Measurements from ENCODE around the gene NPHP4.
A peak's percentile ranks its signal among the peaks of the same experiment; 100 is the strongest.
"Not testable (repeated sequence)": the region's sequence is repeated elsewhere in the genome, so short reads cannot be mapped to it uniquely, and the experiment has no call there.

NPHP4 gene

GRCh38 chr1:5928714-5929400 is 63.4 kb downstream of the NPHP4 start:
- no peak for DNase-seq

GRCh38 chr1:5927506-5928370 is 64.5 kb downstream of the NPHP4 start:
- no peak for DNase-seq

GRCh38 chr1:5926686-5927435 is 65.4 kb downstream of the NPHP4 start:
- no peak for DNase-seq

GRCh38 chr1:5922700-5923330 is 69.4 kb downstream of the NPHP4 start:
- not testable (repeated sequence) for DNase-seq

DNA sequence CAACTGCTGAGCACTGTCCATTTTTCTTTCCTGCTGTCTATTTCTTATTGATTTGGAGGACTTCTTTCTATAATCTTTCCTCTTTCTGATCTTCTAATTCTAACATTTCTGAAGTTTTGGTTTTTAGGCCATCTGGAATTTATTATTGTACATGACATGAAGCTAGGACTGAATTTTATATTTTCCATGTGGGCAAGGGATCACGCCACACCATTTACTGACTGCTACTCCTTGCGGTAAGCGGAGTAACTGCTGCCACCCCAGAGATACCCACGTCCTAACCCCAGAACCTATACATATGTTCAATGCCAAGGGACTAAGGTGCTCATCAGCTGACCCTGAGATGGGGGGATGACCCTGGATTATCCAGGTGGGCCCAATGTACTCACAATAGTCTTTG is 70.6 kb downstream of the NPHP4 start:
- DNase-seq: no peak

GRCh38 chr1:5921129-5921528 is 71.1 kb downstream of the NPHP4 start:
- DNase-seq: no peak

DNA sequence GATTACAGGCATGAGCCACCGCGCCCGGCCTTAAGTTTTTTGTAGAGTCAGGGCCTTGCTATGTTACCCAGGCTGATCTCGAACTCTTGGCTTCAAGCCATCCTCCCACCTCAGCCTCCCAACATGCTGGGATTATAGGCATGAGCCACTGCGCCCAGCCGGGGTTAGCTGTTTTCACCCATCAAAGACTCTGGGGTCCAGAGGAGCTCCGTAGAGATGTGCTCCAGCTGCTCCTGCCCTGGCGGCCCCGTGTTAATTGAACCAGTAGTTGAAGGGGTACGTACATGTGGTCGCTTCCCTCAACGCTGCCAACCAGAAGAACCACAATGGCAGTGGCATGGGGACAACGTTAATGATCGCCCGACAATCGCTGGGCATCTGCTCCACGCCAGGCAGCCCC is 72.0 kb downstream of the NPHP4 start:
- DNase-seq: no peak

- no peak for DNase-seq
Measured at GRCh38 chr1:5918275-5918649, 74.0 kb downstream of the NPHP4 start.

GRCh38 chr1:5917591-5918274 is 74.5 kb downstream of the NPHP4 start:
- DNase-seq: no peak

GRCh38 chr1:5917281-5917590 is 75.0 kb downstream of the NPHP4 start:
- DNase-seq: no peak

DNA sequence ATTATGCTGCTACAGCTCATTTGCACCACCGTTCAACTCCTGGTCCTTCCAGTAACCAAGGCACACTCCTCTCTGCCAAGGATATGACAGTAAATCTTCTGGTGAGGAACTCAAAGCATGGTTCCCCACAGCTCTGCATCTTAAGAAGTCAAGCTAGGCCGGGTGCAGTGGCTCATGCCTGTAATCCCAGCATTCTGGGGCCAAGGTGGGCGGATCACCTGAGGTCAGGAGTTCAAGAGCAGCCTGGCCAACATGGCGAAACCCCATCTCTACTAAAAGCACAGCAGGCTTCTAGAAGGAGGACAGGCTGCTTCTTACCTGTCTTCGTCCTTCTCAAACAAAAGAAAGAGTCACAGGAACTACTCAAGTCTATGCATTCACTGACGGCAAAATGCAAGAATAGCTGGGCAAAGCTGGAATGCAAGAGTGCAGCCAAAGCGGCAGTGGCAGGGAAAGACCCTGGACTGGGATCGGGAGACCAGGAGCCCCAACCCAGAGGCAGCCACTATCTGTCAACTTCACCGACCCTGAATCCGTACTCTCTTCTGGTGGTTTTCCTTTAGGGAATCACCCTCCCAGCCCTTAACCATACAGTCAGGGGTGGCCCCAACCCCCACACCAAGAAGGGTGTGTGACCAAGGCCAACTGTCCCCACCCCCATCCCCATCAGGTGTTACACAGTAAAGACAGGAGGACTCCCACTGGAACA is 75.5 kb downstream of the NPHP4 start:
- no peak for DNase-seq

GRCh38 chr1:5915587-5916571 is 76.3 kb downstream of the NPHP4 start:
- DNase-seq: peak; percentile 51

GRCh38 chr1:5914676-5915365 is 77.4 kb downstream of the NPHP4 start:
- no peak for DNase-seq

- no peak for DNase-seq
Measured at GRCh38 chr1:5913876-5914275, 78.3 kb downstream of the NPHP4 start.

DNA sequence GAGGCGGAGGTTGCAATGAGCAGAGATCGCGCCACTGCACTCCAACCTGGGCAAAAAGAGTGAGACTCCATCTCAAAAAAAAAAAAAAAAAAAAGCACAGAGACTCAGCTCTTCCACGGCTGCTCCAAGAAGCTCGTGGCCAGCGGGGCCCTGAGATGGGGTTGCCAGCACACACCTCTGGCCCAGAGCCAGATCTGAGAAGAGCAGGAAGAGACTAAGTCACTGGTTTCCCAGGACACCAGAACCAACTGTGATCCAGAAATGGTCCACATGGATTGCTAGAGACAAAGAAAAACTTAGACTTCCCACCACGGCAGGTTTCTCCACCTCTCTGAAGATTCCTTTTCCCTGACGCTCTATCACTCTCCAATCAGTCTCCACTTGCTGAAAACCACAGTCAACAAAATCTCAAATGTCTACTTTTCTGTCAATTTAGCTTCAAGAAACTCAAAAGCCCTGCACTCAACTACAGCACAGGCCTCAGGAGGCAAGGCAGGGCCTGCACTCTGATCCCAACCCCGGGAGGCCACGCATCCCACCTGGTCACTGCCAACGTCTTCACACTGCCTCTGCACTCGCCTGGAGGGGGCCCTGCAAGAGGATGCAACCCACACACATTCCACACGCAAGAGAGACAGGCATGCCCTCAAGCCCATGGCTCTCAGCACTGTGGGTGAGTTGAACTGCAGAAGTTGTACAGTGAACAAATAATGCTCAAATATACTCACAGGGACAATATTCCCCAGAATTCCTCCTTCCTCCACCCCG is 79.0 kb downstream of the NPHP4 start:
- DNase-seq: no peak

DNA sequence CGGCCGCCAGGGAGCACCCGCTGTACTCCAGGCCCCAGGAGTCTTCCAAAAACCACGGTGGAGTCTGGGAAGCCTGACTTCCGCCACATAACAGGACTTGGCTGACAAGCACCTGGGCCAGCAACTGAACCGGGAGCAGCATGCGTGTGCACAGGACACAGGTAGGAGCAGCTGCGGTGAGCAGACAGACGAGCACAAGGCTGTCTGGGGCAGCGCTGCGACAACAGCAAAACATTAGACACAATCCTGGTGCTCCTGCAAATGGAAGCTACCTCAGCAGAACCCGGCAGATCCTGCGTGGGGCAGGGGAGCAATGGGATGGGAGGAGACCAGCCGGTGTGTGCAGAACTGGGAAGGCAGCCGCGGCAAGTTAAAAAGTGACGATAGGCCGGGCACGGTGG is 80.4 kb downstream of the NPHP4 start:
- DNase-seq: no peak

DNA sequence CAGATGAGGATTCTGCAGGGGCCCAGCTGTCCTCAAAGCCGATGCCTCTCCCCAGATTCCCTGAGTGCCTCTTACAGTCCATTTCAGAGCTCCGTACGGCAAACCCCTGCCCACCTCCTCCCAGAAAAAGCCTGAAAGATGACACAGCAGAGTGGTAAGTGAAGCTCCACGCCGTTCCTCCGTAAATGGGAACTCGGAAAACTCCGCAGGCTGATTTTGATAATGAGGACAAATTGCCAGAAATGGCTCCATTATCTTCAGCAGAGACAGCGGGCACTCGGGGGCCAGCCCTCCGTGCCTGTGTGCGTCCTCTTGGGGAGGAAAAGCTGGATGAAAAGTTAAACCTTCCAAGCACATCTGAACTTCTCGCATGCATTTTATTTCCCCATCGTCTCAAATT is 81.1 kb downstream of the NPHP4 start:
- no peak for DNase-seq

DNA sequence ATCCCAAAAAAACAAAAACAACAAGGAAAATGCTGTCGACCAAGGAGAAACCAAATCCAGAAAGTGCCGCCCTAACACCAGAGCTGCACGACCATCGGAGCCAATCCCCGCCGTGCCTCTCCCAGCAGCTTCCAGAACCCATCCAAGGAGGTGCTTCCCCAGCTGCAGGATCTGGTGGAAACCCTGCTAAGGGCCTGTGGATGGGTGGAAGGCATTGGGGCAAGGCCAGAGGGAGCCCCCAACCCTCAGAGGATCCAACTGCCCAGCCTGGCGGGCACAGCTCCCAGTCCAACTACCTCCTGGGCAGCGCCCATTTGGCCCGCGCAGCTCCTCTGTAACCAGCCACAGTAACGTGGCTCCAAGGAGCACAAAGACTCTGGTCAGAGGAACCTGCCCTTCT is 81.6 kb downstream of the NPHP4 start:
- DNase-seq: no peak

DNA sequence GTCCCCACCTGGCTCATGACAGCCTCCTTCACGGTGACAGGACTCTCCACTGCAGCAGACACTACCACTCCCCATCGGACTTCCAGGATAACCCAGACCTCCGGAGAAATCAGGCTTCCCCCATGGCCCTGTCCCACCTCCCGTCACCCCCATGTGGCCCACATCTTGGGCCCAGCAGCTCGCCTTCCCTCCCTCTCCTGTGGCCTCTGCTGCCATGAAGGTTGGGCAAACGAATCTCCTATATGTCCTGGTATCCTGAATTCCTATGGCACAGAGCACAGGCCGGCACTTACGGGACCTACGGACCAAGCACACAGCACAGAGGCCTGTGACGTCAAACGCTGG is 82.0 kb downstream of the NPHP4 start:
- no peak for DNase-seq
